GM21723 (cell line): ENCODE measurements around the gene UBE2J2.

Source experiments
- ATAC-seq: cut with Tn5 transposase; IDR thresholded peaks from one replicate; pipeline ENCODE4 v1.9.1; 2021; ENCODE audit warnings: mild to moderate bottlenecking, moderate library complexity; ENCODE audit not compliant: unreplicated experiment

The UBE2J2 gene

DNA sequence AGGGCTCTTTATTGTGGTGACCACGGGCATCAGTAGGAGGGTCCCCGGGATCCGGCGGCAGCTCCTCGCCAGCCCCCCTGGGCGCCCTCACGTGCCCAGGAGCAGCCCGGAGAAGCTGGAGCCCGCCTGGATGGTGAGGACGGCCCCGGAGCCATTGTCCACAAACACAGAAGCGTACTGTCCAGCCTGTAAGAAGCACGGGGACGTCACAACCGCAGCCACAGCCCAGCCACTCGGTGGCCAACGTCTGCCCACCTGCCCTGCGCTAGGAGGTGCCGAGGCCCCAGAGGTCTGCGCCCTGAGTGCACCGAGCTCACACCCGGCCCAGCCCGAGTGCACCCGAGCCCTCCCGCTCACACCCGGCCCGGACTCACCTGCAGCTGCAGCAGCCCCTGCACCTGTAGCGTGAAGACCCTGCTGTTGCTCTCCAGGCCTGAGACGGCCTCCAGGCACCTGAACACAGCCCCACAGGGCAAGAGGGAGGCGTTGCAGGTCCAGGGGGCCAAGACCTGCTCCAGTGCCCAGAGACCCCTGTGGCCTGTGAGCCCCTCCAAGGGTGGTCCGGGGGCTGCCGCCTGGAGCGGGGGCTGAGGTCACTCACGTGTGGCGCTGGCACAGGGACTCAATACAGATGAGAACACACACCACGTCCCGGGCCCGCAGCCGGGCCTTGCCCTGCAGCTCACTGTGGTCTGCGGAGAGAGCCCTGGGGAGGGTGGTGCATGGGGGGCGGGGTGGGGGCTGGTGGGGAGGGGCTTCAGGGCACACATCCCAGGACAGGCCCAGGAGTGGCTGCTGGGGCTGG, 31.0 kb downstream of the UBE2J2 start:
- no peak for ATAC-seq

DNA sequence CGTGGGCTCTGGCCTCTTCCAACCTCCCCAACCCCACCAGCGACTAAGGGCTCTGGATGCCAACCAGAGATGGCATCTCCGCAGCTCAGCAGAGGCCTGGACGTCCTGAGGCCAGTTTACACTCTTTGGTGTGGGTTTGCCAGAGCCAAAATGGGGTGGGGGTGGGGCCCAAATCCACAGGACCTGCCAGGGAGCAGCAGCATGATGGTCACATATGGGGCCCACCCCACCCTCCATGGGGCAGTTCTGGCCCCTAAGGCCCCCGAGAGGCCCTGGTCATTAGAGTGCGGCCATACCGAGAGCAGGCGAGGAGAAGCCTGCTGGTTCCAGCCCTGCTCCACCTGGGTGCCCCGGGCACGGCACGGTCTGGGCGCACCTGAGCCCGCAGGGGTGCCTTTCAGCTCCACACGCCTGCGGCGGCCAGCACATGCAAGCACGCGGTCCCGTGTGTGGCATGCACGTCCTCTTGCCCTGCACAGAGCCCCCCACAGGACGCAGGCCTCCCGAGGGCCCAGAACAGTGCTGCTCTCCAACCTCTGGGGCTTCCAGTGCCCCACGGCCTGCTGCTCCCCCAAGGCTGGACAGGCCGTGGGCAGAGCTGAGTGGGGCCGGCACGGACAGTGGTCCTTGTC, 31.9 kb downstream of the UBE2J2 start:
- no peak for ATAC-seq

DNA sequence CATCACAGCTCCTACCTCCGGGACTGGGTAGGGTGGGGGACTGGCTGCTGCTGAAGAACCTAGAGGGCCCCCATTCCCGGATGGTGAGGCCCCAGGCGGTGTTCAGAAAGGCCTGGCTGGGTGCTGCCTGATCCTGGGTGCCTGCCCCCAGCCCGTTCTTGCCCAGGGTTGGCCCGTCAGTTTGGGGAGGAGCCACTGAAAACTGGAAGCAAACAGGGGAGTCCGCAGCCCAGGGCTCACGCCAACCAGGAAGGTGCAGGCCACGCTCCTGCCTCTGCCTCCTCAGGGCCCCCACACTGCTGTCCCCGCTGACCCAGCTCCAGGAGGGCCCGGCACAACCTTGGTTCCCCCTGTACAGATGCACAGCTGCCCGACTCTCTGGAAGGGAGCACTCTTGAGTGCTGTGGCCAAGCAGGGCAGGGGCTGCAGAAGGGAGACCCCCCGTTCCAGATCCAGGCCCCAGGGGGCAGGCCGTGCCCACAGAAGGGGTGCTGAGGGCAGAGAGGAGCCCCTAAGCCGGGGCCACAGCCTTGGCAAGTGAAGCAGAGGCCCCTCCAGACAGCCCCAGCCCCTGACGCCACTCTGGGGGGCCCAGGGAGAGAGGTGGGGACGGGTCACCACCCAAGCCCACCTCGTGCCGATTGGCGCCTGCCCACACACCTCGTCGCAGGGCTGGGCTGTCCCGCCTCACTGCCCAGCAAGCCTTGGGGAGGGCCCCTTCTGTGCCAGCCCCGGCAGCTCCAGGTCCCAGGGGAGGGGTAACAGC, 32.6 kb downstream of the UBE2J2 start:
- no peak for ATAC-seq

- no peak for ATAC-seq
These were observed 33.3 kb downstream of the UBE2J2 start for GRCh38 chr1:1240348-1240732.

GRCh38 chr1:1239614-1240347, 33.9 kb downstream of the UBE2J2 start:
- no peak for ATAC-seq

DNA sequence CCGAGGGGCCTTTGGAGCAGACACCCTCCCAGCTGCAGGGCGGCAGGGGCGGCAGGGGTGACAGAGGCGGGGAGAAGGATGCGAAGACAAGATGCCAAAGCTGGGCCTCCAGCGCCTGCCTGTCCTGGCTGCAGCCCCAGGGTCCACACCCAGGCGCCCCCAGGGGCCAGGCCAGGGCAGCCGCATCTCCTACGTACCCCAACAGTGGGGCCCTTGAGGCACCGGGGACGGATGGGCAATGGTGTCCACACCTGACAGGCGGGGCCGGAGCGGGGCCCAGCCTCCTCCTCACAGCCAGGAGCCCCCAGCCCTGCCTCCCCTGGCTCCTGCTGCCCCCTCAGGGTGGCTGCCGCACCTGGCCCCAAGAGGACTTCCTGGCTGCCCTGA, 34.4 kb downstream of the UBE2J2 start:
- ATAC-seq: no peak

- ATAC-seq: no peak
These were observed 34.9 kb downstream of the UBE2J2 start for GRCh38 chr1:1238702-1239178.

DNA sequence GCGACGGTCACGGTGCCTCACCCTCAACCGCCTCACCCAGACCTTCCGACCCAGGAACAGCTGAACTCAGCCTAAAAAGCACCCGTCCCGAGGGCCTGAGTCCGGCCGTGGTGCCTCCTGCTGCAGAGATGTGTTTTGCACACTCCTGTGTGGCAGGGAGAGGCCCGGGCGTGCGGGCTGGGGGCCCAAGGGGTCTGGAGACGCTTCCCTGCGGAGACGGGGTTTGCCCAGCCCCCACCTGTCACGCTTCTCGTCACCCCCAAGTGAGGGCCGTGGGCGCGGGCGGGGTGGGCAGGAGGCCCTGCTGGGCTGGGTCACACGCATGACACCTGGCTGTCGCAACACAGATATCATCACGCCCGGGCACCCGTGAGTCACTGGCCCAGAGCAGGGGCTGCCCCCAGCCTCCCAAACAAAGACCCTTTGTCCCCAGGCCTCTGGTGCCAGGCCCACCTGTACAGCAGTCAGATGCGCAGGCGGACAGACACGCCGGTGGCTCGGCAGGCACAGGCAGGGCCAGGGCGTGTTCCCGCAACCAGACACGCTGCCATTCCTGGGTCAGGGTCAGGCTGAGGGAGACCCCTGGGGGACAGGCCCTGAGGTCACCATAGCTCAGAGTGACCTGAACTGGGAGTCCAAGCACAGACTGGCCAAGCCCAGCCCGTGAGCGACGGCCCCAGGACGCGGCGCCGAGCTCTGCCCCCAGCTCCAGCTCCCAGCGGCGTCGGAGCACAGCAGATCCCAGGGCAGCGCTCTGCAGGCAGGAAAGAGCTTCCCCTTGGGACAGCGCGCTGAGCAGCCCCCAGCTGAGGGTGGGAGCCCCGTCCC, 35.6 kb downstream of the UBE2J2 start:
- ATAC-seq: no peak

- ATAC-seq: no peak
These were observed 36.4 kb downstream of the UBE2J2 start for GRCh38 chr1:1236945-1237873.

GRCh38 chr1:1236176-1236763, 37.4 kb downstream of the UBE2J2 start:
- ATAC-seq: no peak

DNA sequence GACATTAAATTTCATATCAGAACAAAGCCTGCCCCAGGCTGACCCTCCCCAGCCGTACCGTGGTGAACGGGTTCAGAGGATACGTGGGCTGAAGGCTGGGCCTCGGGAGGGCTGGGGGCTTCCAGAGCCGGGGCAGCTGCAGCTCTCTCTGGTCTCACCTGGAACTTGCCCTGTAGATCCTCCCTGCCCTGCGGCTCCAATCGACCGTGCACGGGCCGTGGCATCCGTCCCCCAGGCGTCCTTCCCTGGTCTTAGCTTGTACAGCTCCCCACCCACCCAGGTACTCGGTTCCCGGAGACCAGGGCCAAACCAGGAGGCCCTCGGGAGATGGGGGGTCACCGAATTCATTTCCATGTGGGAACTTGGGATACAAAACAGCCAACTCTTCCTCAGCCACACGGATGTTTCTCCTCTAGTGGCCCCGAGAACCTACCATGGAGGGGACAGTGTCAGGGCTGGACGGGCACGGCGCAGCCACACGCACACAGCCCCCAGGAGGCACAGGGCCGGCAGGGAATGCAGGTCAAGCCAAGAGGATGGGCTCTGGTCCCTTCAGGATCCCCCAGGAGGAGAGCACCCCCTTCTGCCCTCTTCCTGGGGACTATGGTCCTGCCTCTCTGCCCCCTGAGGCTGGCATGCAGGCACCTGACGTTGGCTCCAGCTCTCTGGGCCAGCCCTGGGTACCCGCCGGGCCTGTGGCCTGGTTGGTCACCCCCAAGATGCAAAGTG, 38.5 kb downstream of the UBE2J2 start:
- ATAC-seq: no peak

DNA sequence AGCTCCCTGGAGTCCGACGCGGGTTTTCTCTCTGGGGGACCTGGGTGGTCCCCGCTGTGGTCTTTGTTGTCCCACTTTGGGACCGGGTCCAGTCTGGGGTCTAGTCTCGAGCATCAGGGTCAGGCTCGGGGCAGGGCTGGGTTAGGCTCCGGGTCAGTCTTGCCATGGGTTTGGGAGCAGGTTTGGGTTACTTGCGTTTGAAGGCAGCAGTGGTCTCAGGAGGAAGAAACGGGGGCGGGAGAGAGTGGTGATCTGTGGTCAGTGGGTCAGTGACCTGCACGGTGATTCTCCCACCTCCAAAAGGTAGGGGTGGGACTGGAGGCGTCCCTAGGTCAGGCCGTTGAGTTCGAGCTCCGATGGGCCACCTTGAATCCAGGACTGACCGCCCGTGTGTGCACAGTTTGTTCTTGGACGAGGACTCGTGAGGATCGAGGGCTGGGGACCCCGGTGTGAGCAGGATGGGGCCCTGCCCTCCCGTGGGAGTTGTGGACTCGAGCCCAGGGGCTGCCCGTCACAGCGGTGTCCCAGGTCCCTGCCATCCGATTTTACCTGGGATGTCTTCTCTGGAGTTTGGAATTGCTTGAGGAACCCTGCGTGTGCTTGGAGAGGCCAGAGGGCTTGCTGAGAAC, 39.4 kb downstream of the UBE2J2 start:
- no peak for ATAC-seq

GRCh38 chr1:1233567-1233892, 40.1 kb downstream of the UBE2J2 start:
- no peak for ATAC-seq

- no peak for ATAC-seq
These were observed 40.7 kb downstream of the UBE2J2 start for GRCh38 chr1:1232796-1233566.

GRCh38 chr1:1232208-1232795, 41.4 kb downstream of the UBE2J2 start, which contains the start of gene B3GALT6:
TSS of gene B3GALT6 (plus strand) at chr1:1232237. CDS start at chr1:1232279, 42 bp downstream.
- ATAC-seq: no peak

- peak; percentile 82 for ATAC-seq
These were observed 42.0 kb downstream of the UBE2J2 start, which contains the start of gene SDF4 for GRCh38 chr1:1231400-1232207. TSS of gene SDF4 (minus strand) at chr1:1232001. CDS start at chr1:1228772, 3,229 bp downstream.
